HTR-8/SVneo (cell line): Measurements from ENCODE around the gene MEIS2.

Experiments used
- DNase-seq: peaks from one replicate; pipeline ENCODE4 v3.0.0; 2011; ENCODE audit warnings: low spot score, mixed read lengths; ENCODE audit not compliant: insufficient read length
- FAIRE-seq: peaks from 2 replicates; lab custom pipeline; 2011; peaks lifted over from hg19 to GRCh38; lab: Jason Lieb, UNC

Gene MEIS2

DNA sequence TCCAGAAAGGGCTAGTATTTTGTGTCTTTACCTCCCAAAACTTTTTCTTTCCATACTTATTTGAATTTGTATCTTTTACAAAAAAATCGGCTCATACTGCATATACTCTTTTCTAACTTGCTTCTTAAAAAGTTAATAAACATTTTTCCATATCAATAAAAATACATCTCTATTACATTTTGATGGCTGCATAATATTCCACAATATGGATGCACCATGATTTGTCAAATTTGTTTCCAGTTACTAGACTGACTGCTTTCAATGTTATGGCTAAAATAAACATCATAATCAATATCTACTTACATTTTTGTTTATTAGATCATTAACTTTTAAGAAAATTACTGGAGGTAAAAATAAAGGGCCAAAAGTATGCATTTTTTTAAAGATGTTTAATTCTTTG is 121.7 kb downstream of the MEIS2 start:
- no peak for FAIRE-seq
- DNase-seq: no peak

DNA sequence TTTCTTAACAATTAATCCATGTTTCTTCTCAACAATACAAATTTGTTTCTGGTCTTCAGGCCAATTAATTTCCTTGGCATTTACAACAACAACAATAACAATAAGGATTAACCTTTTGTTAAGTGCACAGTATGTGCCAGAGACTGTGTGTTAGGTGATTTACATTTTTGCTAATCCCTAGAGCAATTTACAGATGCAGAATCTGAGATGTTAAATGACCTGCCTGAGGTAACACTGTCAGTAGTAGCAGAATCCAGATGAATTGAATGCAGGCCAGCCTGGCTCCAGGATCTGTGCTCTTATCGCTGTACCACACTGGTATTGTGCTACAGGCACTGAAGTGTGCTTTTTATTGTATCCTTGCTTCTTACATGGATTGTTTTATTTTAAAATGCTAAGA is 122.2 kb downstream of the MEIS2 start:
- FAIRE-seq: no peak
- no peak for DNase-seq

DNA sequence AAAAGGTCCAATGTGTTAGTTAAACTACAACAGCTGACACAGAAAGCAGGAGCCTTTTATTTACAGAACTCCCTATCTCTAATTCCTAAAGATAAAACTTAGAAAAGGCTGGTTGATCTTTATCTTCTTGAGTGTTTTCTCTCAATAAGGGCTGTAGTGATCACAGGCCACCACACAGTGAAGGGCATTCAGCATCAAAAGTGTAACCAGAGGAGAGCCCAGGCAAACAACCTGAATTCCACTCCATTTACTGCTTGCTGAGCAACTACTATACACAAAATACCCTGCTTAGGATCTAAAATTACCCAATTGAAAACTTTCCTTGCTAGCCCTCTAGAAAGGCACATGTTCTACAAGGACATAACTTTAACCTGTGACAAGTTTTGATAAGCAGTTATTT is 122.7 kb downstream of the MEIS2 start:
- no peak for FAIRE-seq
- no peak for DNase-seq

DNA sequence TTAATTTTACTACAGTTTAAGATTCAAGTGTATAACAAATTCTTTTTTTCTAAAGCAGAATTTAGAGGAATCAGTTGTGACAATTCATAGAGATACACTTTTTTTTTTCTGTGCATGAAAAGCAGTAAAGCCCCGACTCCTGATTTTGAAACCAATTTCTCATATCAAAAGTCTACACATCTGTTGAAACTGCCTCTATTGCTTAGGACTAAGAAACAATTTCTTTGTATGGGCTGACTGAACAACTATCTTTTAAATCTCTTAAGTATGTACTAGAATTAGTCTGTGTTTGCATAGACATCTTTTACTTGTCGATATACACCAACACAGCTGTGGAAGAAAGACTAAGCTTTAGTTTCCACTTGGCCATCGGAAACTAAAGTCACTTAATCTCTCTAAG is 127.6 kb downstream of the MEIS2 start:
- FAIRE-seq: no peak
- no peak for DNase-seq

DNA sequence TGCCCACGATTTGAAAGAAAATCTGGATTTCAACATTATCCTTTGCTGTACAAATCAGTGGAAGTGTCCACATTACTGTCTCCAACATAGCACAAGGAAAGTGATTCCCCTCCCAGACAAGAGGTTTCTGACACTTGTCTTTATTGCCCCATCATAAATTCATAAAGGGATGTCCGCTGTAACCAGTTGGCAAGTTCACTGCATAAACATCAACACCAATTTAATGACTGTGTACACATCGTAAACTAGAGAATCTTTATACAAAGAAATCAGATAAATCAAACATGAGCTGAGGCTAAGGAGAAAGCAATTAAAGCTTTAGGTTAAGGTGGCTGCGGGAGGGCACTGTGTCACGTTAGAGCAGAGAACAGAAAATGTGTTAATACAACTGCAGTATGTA is 129.8 kb downstream of the MEIS2 start:
- FAIRE-seq (no peak), DNase-seq (no peak)

DNA sequence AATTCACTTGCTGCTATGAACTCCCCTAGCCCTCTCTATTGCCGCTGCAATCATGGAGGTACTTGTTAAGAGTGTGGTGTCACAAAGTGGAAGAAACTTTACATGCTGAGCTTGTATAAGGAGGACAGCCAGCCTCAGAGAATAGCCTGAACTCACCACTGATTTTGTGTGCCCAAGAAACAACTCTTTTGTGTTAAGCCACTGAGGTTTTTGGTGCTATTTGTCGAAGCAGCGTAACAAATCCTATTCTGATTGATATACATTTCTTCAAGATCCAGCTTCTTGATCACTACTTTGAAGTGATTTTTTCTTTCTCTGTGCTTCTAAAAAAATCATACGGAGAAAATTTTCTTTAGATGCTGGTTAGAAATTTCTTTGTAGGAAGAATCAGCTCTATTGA is 132.4 kb downstream of the MEIS2 start:
- no peak for FAIRE-seq
- DNase-seq: no peak

DNA sequence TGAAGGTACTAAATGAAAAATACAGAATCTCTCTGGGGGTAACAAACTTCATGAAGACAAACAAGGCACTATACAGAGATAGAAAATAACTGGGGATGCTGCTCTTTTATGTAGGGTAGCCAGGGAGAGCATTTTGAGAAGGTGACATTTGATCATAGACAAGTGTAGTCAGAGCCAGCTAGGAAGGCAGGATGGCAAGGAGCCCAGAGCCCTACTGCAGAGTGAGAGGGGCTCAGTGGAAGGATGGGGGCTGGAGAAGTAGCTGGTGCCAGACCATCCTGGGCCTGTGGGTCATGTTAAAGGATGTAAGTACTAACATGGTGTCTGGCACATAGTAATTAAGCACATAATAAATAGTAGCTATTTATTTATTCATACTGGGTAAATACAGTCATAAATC is 133.6 kb downstream of the MEIS2 start:
- FAIRE-seq (no peak), DNase-seq (no peak)

DNA sequence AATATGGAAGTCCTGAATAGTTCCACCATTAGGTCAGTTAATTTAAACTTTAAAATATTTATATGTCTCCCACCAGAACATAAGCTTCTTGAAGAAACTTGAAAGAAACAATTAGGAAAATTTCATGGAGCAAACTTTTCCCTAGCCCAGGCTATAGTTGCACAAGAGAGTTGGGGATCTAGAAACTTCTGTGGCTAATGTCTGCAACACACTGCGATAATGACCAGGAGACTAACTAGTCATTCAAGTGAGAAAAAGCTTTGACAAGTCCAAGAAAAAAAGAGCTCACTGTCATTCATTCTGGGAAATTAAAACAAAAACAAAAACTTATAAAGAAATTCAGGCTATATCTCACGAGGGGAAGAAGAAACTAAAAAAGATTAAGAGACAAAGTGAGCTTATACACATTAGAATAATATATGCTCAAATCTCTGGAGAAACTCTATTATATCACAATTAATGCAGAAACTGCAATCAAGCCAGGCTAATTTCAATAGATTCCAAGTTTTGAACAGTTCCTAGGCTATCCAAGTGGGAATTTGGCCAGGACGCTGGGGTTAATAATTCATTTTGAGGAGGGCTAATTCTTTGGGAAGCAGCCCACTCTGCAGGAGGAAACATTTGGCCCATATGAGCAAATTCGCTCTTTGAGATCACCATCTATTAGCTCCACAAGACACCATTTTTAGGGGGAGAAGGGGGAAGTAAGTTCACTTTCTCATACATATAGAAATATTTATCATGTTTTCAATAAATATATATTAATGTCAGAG is 134.6 kb downstream of the MEIS2 start:
- FAIRE-seq (no peak), DNase-seq (no peak)

DNA sequence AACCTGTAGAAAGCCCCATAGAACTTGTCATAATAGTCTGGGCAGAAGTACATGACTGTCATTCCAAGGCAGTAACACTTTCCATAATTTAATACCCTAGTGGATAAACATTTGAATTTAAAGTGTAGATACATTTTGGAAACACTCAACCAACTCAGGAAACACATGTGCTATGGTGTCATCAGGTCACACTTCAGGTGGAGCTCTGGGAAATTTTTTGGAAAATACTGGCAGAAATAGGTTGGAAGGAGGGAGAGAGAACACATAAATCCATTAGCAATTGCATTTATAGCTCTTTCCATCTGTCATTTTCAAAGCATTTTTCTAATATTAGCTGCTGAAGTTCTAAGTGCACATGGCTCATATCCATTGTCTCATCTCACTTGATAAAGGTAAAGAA is 135.7 kb downstream of the MEIS2 start:
- FAIRE-seq (no peak), DNase-seq (no peak)

DNA sequence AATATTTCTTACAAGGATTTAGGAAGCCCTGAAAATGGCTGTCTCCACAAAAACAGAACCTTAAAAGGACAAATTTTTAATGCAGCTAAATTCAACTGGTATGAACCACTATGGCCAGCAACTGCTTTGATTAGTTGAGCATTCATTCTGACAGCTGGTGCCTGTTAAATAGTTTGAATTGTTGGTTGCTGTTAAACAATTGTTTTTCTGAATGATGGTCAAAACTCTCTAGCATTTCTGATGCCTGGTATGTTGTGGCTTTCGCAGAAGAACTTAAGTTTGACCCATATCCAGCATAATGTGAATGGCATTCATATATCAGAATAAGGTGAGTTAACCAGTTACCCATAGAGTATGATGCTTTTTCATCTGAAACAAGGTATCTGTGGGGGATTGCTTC is 138.4 kb downstream of the MEIS2 start:
- no peak for FAIRE-seq

DNA sequence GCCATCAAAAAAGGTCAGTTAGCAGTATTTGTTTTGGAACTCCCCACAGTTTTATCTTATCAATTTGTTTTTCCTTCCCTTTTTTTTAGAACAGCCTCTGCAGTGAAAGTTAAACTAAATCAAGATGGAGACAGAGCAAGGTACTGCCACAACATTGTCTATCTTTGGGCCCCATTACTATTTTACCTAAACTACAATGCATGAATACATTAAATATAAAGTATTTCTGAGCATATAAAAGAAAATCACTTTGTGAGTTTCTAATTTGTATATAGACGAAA is 139.5 kb downstream of the MEIS2 start:
- FAIRE-seq (no peak), DNase-seq (no peak)

More for the DNA sequence above, 138.4 kb downstream of the MEIS2 start:
- DNase-seq: no peak

DNA sequence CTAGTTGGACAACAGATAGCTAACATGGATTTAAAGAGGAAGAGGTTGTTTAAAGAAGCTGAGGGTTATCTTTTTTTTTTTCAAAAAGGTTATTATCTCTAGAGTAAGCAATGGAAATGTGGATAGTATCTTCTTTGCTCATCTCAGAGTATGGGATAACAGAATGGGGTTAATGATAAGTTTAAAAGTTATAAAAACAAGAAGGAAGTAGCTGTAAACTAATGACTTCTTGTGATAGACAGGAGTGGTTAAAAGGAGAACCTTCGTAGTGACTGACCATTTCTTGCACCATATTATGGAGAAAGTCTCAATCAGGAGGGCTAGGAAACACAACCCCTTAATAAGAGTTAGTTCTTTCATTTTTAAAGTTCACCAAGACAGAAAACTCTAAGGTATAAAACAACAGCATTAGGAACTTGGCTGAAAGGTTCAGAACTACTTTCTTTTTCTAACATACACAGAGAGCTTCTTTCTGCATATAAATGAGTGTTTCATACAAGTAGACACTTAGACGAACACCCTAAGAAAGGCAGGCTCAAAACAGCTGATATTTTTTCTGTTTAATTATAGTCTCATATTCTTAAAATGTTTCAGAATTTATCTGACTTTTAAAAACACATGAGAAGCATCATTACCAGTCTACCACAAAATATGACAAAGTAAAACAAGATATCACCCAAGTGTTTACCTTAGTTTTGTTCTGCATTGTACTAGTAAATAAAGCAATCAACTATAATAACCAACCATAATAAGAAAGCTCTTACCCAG is 140.0 kb downstream of the MEIS2 start:
- DNase-seq (no peak), FAIRE-seq (no peak)

DNA sequence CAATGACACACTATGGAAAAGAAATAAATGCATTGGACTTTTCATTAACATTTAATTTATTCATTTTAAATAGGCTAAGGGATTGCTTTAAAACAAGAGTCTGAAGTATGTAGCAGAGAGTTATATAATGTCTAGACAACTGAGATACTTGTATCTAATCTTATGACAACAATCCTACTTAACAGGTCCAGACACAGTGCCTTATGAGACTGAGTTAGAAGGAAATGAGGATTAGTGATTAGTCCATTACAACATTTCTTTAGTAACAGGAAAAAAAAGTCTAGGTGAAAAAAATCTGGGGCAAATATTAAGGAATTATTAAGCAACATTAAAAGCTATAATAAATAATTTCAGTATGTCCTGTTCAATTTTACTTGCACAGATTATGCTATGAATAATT is 140.6 kb downstream of the MEIS2 start:
- DNase-seq (no peak), FAIRE-seq (no peak)

DNA sequence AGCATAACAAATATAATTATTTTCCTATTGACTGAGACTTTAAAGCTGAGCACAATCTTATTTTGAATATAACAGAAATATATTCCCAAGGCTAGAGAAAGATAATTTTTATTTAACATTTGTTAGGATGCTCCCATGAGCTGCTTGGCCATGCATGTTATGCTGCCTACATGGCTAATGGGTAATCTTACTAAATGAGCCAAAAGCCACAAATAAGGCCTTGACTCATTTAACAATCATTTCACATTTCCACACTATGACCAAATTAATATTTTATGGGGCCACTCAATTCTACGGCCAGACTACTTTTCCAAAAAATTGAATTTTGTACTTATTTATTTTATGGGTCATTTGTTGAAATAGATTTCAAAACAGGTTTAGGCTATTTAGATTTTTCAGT is 141.7 kb downstream of the MEIS2 start:
- DNase-seq: no peak
- FAIRE-seq: no peak

DNA sequence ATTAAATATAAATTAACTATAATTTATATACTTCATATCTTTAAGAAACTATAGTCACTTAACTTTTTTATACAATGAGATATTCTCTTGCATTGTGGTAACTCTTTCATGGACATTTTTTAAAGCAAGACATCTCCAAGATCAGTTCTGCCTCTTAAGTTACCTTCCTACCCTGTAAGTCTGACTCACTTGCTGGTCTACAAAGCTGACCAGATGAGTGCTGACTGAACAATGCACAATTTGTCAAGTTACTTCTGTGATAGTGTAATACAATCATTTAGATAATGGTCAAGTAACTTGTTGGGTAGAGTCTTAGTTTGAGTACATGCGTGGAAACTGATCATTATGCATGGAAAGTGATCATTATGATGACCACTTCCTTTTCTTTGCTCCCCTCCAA is 145.9 kb downstream of the MEIS2 start:
- DNase-seq (no peak), FAIRE-seq (no peak)

DNA sequence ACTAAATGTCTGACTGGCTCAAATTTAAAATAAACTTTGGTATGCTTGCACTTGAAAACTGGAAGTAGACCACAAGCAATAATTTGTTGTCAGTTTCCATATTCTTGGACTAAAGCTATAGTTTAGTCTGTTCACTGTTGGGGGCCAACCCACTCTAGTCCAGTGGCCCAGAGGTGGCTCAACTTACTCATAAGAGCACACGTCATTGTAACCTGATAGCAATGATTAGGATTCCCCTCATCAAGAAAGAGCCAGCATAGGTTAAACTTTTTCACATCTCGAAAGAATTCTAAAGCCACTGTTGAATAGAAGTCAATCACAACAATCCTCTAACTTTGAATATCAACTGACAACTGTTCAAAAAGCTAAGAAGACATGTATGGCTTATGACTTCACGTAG is 147.0 kb downstream of the MEIS2 start:
- FAIRE-seq (no peak), DNase-seq (no peak)

DNA sequence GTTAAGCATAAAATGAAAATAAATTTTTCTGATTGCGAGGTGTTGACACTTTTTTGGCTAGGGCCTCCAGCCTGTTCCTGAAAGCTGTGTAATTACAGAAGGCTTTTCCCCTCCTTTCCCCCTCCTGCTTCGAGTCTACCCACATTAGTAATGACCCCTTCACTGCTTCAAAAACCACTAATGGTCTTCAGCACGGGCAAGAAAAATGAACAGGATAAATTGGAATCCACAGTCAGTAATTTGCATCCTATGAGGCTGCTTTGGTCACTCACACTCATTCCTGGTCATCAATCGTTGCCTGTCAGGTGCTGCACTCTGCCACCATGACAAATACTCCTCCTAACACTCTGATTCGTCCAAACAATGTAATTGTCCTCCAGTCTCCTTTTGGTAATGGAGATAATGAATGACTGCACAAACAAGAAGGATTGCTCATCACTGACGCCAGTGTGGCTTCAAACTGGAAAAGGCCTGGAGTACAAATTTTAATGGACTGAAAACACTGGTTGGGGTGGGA is 148.6 kb downstream of the MEIS2 start:
- FAIRE-seq (no peak), DNase-seq (peak; percentile 19)

DNA sequence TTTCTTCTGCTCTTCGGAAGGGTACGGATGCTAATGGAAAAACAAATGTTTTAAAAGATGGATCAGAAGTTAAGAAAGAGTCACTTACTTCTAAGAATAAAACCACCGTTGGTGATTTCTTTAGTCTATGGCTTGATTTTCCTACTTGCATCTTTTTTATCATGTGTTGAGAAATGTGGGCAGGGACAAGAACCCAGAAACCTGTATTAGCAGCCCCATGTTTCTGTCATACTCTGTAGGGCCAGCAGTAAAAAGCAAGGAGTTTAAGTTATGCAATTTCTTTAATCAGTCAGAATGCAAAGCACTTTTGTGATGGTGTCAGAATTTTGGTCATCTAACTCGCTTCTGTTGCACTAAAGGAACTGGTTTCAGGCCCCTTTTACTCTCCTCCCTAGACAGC is 150.0 kb downstream of the MEIS2 start:
- FAIRE-seq: no peak
- no peak for DNase-seq

DNA sequence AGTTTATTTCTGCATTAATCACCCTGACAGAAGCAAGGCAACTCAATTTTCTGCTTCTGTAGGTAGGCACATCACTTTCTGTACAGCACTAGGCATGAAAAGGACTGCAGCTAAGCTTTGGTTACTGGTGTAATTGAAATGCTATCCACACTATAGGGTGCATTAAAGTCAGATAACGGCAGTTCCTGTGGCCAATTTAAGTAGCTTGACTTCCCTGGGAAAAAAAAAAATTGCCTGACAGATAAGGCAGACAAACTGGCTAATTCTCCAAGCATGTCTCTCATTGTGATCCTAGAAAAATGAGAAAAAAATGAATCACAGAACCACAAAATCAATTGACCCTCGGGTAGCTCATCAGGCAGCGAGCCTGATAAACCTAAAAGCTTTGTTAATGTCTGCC is 151.4 kb downstream of the MEIS2 start:
- DNase-seq (no peak), FAIRE-seq (no peak)

DNA sequence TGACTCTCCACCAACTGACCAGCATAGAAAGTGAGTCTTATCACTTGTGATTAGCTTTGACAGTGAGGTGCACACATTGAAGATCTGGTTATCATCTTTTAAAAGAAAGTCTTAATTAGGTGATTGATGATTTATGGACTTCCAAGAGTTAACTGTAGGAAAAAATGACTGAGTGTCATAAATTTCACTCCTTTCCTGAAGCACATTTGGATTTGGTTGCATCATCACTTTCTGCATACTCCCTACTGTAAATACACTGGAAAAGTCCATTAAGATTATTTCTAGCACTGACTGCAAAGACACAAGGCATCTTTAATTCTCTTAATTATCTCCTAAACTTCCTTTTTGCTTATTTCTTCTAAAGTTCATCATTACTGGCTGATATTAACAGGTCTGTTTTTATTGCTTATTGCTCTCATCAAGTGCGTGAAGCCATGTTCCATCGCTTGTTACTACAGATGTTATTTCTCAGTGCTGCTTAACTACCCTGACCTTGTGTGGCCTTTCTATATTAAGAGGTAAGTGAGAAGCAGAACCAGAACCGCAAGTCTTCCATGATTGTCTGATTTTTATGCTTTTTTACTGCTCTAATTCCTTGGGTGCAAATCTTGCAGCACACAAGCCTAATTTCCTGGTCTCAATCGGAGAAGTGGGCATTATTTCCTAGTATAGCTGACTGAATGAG is 153.2 kb downstream of the MEIS2 start:
- DNase-seq (no peak), FAIRE-seq (no peak)

DNA sequence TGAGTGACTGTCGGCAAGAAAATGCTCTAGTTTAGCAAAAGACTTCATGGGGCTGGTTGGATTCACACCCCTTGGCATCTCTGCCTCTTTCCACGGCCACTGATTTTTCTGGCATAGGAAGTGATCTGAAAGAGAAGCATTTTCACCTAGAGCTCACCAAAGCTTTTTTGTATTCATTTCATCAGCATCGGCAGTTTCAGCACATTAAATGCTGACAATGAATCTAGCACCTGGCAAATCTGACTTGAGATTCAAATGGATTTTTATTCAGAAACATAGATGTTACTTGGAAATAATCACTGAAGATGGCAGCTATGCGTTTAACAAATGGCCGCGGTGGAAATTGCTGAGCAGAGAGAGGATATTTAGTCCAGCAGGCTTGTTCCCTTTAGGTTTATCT is 155.9 kb downstream of the MEIS2 start:
- DNase-seq: no peak
- no peak for FAIRE-seq
